SK-N-SH (cell line): Measurements from ENCODE around the gene SRRM4. TPM values are rescaled to one million over a fixed set of nuclear protein-coding genes. Genes with fewer than 3 reads are reported as not detected.

Source experiments
- CTCF ChIA-PET: fragments of 300-600, 350-600 bp; formaldehyde crosslinking; extraction: SDS; loops from one replicate; lab custom pipeline; 2021; lab: Yijun Ruan, JAX
- POLR2A ChIA-PET: fragments of 350-600 bp; sonication (Branson Sonifier 250); formaldehyde crosslinking; extraction: SDS; loops from one replicate; lab custom pipeline; 2020; ENCODE audit warnings: antibody characterized with exemption, inconsistent platforms; lab: Yijun Ruan, JAX
- DNase-seq: peaks from one replicate; pipeline ENCODE4 v3.0.0; 2012
- H2AFZ ChIP-seq: fragments of 200-600 bp; sonication (generic); 2 replicates; pipeline ENCODE4 v1.8.1; 2016; ENCODE audit warnings: antibody characterized with exemption, mild to moderate bottlenecking, low read depth
- H3F3A ChIP-seq: fragments of 200-600 bp; sonication (generic); replicated peaks from 2 replicates; pipeline ENCODE3; 2016; ENCODE audit warnings: antibody characterized with exemption, mild to moderate bottlenecking; ENCODE audit not compliant: insufficient read depth
- H3K27ac ChIP-seq, 2 experiments: fragments of 200-500 bp in 1 of 2; fragments of 200-600 bp in 1 of 2; sonication (Bioruptor generic) in 1 of 2; sonication (generic), shearing (Covaris generic) in 1 of 2; 2 replicates each; pipeline versions ENCODE4 v1.5.1 to v1.6.1; 2014 to 2016; ENCODE audit warnings: low read depth in 2 of 2, inconsistent platforms in 1 of 2, low read length in 1 of 2, mild to moderate bottlenecking in 1 of 2, mixed read lengths in 1 of 2
- H3K27me3 ChIP-seq: fragments of 200-600 bp; sonication (generic), shearing (Covaris generic); 2 replicates; pipeline ENCODE4 v1.6.1; 2016; ENCODE audit warnings: mixed run types; ENCODE audit not compliant: insufficient read depth
- H3K36me3 ChIP-seq, 2 experiments: fragments of 200-500 bp in 1 of 2; fragments of 200-600 bp in 1 of 2; sonication (Bioruptor generic) in 1 of 2; sonication (generic) in 1 of 2; replicated peaks in 1 of 2; 2 replicates each; pipeline versions ENCODE3 to v1.5.1; 2014 to 2016; ENCODE audit warnings: low read length in 1 of 2, mild to moderate bottlenecking in 1 of 2; ENCODE audit not compliant: insufficient read depth in 2 of 2, control insufficient read depth in 1 of 2
- H3K4me1 ChIP-seq, 2 experiments: fragments of 200-500 bp in 1 of 2; fragments of 200-600 bp in 1 of 2; sonication (Bioruptor generic) in 1 of 2; sonication (generic), shearing (Covaris generic) in 1 of 2; 2 replicates each; pipeline versions ENCODE4 v1.5.1 to v1.6.1; 2014 to 2016; ENCODE audit warnings: low read depth in 1 of 2, low read length in 1 of 2, mixed run types in 1 of 2; ENCODE audit not compliant: insufficient read depth in 2 of 2, control insufficient read depth in 1 of 2
- H3K4me2 ChIP-seq: fragments of 200-600 bp; sonication (generic), shearing (Covaris generic); 2 replicates; pipeline ENCODE4 v1.6.1; 2017; ENCODE audit warnings: mixed run types
- H3K4me3 ChIP-seq, 2 experiments: fragments of 200-500 bp in 1 of 2; fragments of 200-600 bp in 1 of 2; sonication (Bioruptor generic) in 1 of 2; sonication (generic), shearing (Covaris generic) in 1 of 2; 2 replicates each; pipeline versions ENCODE4 v1.5.1 to v1.8.1; 2014 to 2016; ENCODE audit warnings: low read depth in 2 of 2, inconsistent platforms in 1 of 2, low read length in 1 of 2, mild to moderate bottlenecking in 1 of 2, mixed read lengths in 1 of 2, moderate library complexity in 1 of 2
- H3K79me2 ChIP-seq: fragments of 200-600 bp; sonication (generic); 2 replicates; pipeline ENCODE4 v1.8.1; 2017; ENCODE audit warnings: mild to moderate bottlenecking; ENCODE audit not compliant: insufficient read depth
- H3K9ac ChIP-seq: fragments of 200-600 bp; sonication (generic); 2 replicates; pipeline ENCODE4 v1.6.1; 2017; ENCODE audit warnings: mixed run types
- H3K9me2 ChIP-seq: fragments of 200-600 bp; sonication (generic); 2 replicates; pipeline ENCODE4 v1.6.1; 2017; ENCODE audit warnings: mixed run types
- H3K9me3 ChIP-seq: fragments of 200-600 bp; sonication (generic); 2 replicates; pipeline ENCODE4 v1.6.1; 2017; ENCODE audit warnings: mixed run types, mild to moderate bottlenecking, moderate library complexity
- H4K20me1 ChIP-seq: fragments of 200-600 bp; sonication (generic); 2 replicates; pipeline ENCODE4 v1.6.1; 2017; ENCODE audit warnings: mild to moderate bottlenecking, mixed run types; ENCODE audit not compliant: insufficient read depth
- EZH2phosphoT487 ChIP-seq: fragments of 200-600 bp; sonication (generic); IDR thresholded peaks from 2 replicates; pipeline ENCODE4 v1.6.1; 2017; ENCODE audit warnings: low read depth, mixed run types, mild to moderate bottlenecking, antibody characterized with exemption, moderate library complexity, borderline replicate concordance
- FOSL2 ChIP-seq: IDR thresholded peaks from 2 replicates; pipeline ENCODE4 v1.4.0; 2012; ENCODE audit warnings: low read depth, mild to moderate bottlenecking, moderate library complexity, borderline replicate concordance
- FOXM1 ChIP-seq: IDR thresholded peaks from 2 replicates; pipeline ENCODE4 v1.4.0; 2012; ENCODE audit warnings: low read depth, mild to moderate bottlenecking
- GATA2 ChIP-seq: sonication (generic); formaldehyde crosslinking; IDR thresholded peaks from 2 replicates; pipeline ENCODE4 v1.5.0; 2020; ENCODE audit warnings: mild to moderate bottlenecking, missing genetic modification reagents
- IRF3 ChIP-seq: fragments of 150-350 bp; IDR thresholded peaks from 2 replicates; pipeline ENCODE4 v1.6.1; 2016; ENCODE audit warnings: mild to moderate bottlenecking, low read depth, low read length
- JUND ChIP-seq: IDR thresholded peaks from 2 replicates; pipeline ENCODE4 v1.4.0; 2012
- MAX ChIP-seq: IDR thresholded peaks from 2 replicates; pipeline ENCODE4 v1.4.0; 2012; ENCODE audit warnings: low read depth
- MEF2A ChIP-seq: IDR thresholded peaks from 2 replicates; pipeline ENCODE4 v1.4.0; 2012; ENCODE audit warnings: low read depth, borderline replicate concordance
- RCOR1 ChIP-seq: fragments of 150-350 bp; IDR thresholded peaks from 2 replicates; pipeline ENCODE4 v1.6.1; 2017; ENCODE audit warnings: antibody characterized with exemption, low read length
- SIN3A ChIP-seq: IDR thresholded peaks from 2 replicates; pipeline ENCODE4 v1.6.1; 2012; ENCODE audit warnings: low read depth, mild to moderate bottlenecking, low read length, moderate library complexity, borderline replicate concordance
- SMC3 ChIP-seq: IDR thresholded peaks from 2 replicates; pipeline ENCODE4 v1.6.1; 2012; ENCODE audit warnings: low read depth, low read length, improper control_type of control experiment
- TAF1 ChIP-seq: IDR thresholded peaks from 2 replicates; pipeline ENCODE4 v1.6.1; 2012; ENCODE audit warnings: low read depth, mild to moderate bottlenecking, low read length, moderate library complexity, borderline replicate concordance
- TCF12 ChIP-seq: IDR thresholded peaks from 2 replicates; pipeline ENCODE4 v1.4.0; 2012
- whole genome bisulfite sequencing: methylation state at CpG from one replicate; pipeline ENCODE4 v1.1.6; 2017; ENCODE audit warnings: low lambda C conversion rate; 5-methylcytosine and 5-hydroxymethylcytosine counted together
- polyA plus RNA-seq, 3 experiments: library from polyadenylated mRNA; depleted of rRNA; stranded (reverse); fragments of >200 nt; gene quantifications; 2 replicates each; pipeline ENCODE4 v1.2.3, GENCODE V29; 2012
- TF ChIP-seq, protein P1 (sequence below): IDR thresholded peaks from 2 replicates; pipeline ENCODE4 v1.4.0; 2012; ENCODE audit warnings: low read depth, borderline replicate concordance

The SRRM4 gene
- polyA plus RNA-seq, 1 of the 3 experiments (the other 2 are of a cell fraction): 0.03 TPM

DNA sequence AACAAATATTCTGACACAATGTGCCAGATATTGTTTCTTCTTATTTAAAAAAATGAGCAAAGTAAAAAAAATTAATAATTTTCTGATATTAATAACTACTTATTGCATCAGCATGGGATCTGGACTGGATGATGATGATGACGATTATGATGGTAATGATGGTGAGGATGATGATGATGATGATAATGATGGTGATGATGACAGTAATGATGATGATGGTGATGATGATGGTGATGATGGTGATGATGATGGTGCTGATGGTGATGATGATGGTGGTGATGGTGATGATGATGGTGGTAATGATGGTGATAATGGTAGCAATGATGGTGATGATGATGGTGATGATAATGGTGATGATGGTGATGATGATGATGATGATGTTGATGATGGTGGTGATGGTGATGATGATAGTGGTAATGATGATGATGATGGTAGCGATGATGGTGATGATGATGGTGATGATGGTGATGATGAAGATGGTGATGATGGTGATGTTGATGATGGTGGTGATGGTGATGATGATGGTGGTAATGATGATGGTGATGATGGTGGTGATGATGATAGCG is 94.0 kb downstream of the SRRM4 start:
- no peak for DNase-seq
- no peak overlapping the region for H2AFZ ChIP-seq
- no peak overlapping the region for H3K9ac ChIP-seq
- no peak overlapping the region for H3K4me3 ChIP-seq
- WGBS: 37% methylated on average over 3 of the region's 3 CpGs
- no peaks in the 10 kb centered on the region for H3K9me3 ChIP-seq
- ChIA-PET POLR2A (no interaction called here), CTCF (interaction anchor here (1.2 kb wide), 1 partner anchor 10 kb away, joined by 4 read pairs; no protein-coding TSS in a partner anchor)
- no peaks in the 10 kb centered on the region for H3K79me2 ChIP-seq
- H3K36me3 ChIP-seq: no peaks in the 10 kb centered on the region
- no peak overlapping the region for H3K27ac ChIP-seq
- H4K20me1 ChIP-seq: no peaks in the 10 kb centered on the region
- H3K4me1 ChIP-seq: peaks cover 0 to 39% of the 10 kb centered on the region in 2 experiments; a peak in 2 of 4 replicates
- no peaks in the 10 kb centered on the region for H3K27me3 ChIP-seq
- no peak overlapping the region for H3K4me2 ChIP-seq
- H3F3A ChIP-seq: no peaks in the 10 kb centered on the region
- TF ChIP-seq JUND: no peak
- no peak for TF ChIP-seq FOXM1
- no peak for TF ChIP-seq SIN3A
- TF ChIP-seq, all 33 proteins: peak for 0
- H3K9me2 ChIP-seq: no peaks in the 10 kb centered on the region

DNA sequence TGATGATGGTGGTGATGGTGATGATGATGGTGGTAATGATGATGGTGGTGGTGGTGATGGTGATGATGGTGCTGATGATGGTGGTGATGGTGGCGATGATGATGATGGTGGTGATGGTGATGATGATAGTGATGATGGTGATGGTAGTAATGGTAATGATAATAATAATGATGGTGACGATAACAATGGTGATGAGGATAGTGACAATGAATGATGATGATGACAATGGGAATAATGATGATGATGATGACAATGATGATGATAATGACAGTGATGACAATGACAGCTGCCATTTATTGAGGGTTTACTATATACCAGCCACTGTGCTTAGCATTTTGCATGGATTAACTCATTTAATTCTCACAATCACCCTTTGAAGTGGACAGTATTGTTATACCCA is 94.6 kb downstream of the SRRM4 start:
- ChIA-PET POLR2A (no interaction called here), CTCF (interaction anchor here (1.5 kb wide), 1 partner anchor 700 kb away, joined by 3 read pairs; the partner anchor contains the start of gene SUDS3)
- TF ChIP-seq TAF1 (no peak), FOSL2 (no peak), GATA2 (CRISPR knock-in tag) (no peak), MAX (no peak), IRF3 (no peak), EZH2phosphoT487 (no peak), SMC3 (no peak), RCOR1 (no peak), SIN3A (no peak), FOXM1 (no peak), MEF2A (no peak), TCF12 (no peak)
- TF ChIP-seq, protein P1, sequence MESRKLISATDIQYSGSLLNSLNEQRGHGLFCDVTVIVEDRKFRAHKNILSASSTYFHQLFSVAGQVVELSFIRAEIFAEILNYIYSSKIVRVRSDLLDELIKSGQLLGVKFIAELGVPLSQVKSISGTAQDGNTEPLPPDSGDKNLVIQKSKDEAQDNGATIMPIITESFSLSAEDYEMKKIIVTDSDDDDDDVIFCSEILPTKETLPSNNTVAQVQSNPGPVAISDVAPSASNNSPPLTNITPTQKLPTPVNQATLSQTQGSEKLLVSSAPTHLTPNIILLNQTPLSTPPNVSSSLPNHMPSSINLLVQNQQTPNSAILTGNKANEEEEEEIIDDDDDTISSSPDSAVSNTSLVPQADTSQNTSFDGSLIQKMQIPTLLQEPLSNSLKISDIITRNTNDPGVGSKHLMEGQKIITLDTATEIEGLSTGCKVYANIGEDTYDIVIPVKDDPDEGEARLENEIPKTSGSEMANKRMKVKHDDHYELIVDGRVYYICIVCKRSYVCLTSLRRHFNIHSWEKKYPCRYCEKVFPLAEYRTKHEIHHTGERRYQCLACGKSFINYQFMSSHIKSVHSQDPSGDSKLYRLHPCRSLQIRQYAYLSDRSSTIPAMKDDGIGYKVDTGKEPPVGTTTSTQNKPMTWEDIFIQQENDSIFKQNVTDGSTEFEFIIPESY: no peak
- H3K9me2 ChIP-seq: no peaks in the 10 kb centered on the region
- H3K27ac ChIP-seq: no peak overlapping the region
- no peaks in the 10 kb centered on the region for H4K20me1 ChIP-seq
- 69% methylated on average over 2 of the region's 2 CpGs for WGBS
- H3K9me3 ChIP-seq: no peaks in the 10 kb centered on the region
- H3F3A ChIP-seq: no peaks in the 10 kb centered on the region
- H3K9ac ChIP-seq: no peak overlapping the region
- H3K79me2 ChIP-seq: no peaks in the 10 kb centered on the region
- no peak overlapping the region for H3K4me2 ChIP-seq
- H3K4me3 ChIP-seq: no peak overlapping the region
- DNase-seq: no peak
- no peaks in the 10 kb centered on the region for H3K36me3 ChIP-seq
- H2AFZ ChIP-seq: no peak overlapping the region
- H3K4me1 ChIP-seq: peaks cover 0 to 37% of the 10 kb centered on the region in 2 experiments; a peak in 2 of 4 replicates
- H3K27me3 ChIP-seq: no peaks in the 10 kb centered on the region
